Transverse colon (tissue), 4 donors: ENCODE data around the gene NCKIPSD. TPM values are rescaled to one million over a fixed set of nuclear protein-coding genes. Genes with fewer than 3 reads are reported as not detected.

ENCODE experiments used
- DNase-seq: peaks from one replicate; pipeline ENCODE4 v3.0.0-alpha.2; 2019
- H3K27ac ChIP-seq, 4 donors: fragments of 200-600 bp; sonication (generic); 2 replicates each; pipeline ENCODE4 v1.5.1; 2016 to 2018; ENCODE audit warnings: inconsistent platforms in 4 of 4
- H3K27me3 ChIP-seq: fragments of 200-600 bp; sonication (generic); 2 replicates; pipeline ENCODE4 v1.5.1; 2017; ENCODE audit warnings: inconsistent platforms
- H3K36me3 ChIP-seq, 4 donors: fragments of 200-600 bp; sonication (generic); 2 replicates each; pipeline ENCODE4 v1.5.1; 2017 to 2019; ENCODE audit warnings: inconsistent platforms in 4 of 4
- H3K4me1 ChIP-seq, 4 donors: fragments of 200-600 bp; sonication (generic); 2 replicates each; pipeline ENCODE4 v1.5.1; 2017 to 2020; ENCODE audit warnings: inconsistent platforms in 4 of 4
- H3K4me3 ChIP-seq, 4 donors: fragments of 200-600 bp; sonication (generic); 1 replicate in 1 of 4; 2 replicates in 3 of 4; pipeline versions ENCODE4 v1.5.1 to v1.6.1; 2017 to 2019; ENCODE audit warnings: inconsistent platforms in 4 of 4
- H3K9me3 ChIP-seq, 2 donors: fragments of 200-600 bp; sonication (generic); 2 replicates each; pipeline ENCODE4 v1.5.1; 2017 to 2019; ENCODE audit warnings: inconsistent platforms in 2 of 2
- CTCF ChIP-seq, 5 experiments: fragments of 200-600 bp in 3 of 5; fragments of 450-650 bp in 2 of 5; sonication (generic) in 3 of 5; IDR thresholded peaks; 1 replicate in 2 of 5; 2 replicates in 3 of 5; pipeline ENCODE4 v1.5.1; 2016 to 2017; ENCODE audit warnings: antibody characterized with exemption in 5 of 5, inconsistent platforms in 3 of 5, mild to moderate bottlenecking in 2 of 5, moderate library complexity in 1 of 5
- EP300 ChIP-seq: sonication (generic); formaldehyde crosslinking; IDR thresholded peaks from one replicate; pipeline ENCODE4 v1.6.1; 2017; ENCODE audit warnings: antibody characterized with exemption, low read depth
- POLR2A ChIP-seq: fragments of 450-650 bp; IDR thresholded peaks from one replicate; pipeline ENCODE4 v1.6.1; 2016; ENCODE audit warnings: antibody characterized with exemption, mild to moderate bottlenecking, moderate library complexity
- POLR2AphosphoS5 ChIP-seq, 3 donors: sonication (generic); formaldehyde crosslinking; IDR thresholded peaks; one replicate each; pipeline ENCODE4 v1.6.1; 2016; ENCODE audit warnings: antibody characterized with exemption in 3 of 3
- WGBS, 2 donors: methylation state at CpG; one replicate each; pipeline ENCODE4 v1.1.5; 2018; ENCODE audit warnings: low coverage in 1 of 2; 5-methylcytosine and 5-hydroxymethylcytosine counted together
- in situ Hi-C, 4 donors: fragments of 200-750 bp; cut with MboI; loops; one replicate each; pipeline versions ENCODE4 v1.15.0 to v1.15.1; 2017; ENCODE audit warnings: low sequenced_read_pairs in 3 of 4, low pct_ligation_motif_present in 1 of 4, low pct_unique_long_range_greater_than_20kb in 1 of 4
- intact Hi-C: fragments of 100-400 bp; cut with DNase I; formaldehyde crosslinking; loops from one replicate; pipeline ENCODE4 v1.15.1; 2023; ENCODE audit warnings: low total_unique reads
- total RNA-seq, 4 donors: library from RNA; depleted of rRNA; stranded (reverse); fragments of >200 nt; gene quantifications; one replicate each; pipeline ENCODE4 v1.1.0, GENCODE V29; 2016

NCKIPSD gene
- total RNA-seq, 4 donors from 2014 or later = 42.3 to 74.6 (median 49.2) TPM

GRCh38 chr3:48662753-48663488, 22.8 kb downstream of the NCKIPSD start, which contains the start of gene CELSR3:
Gene CELSR3, minus strand, starts transcription at chr3:48662886. Its CDS starts 252 bp downstream, at chr3:48662634.
- no peaks in the 10 kb centered on the region for H3K9me3 ChIP-seq
- DNase-seq = peak; percentile 77
- TF ChIP-seq POLR2AphosphoS5 (IDR thresholded peaks at IDR 0.05) = peak; percentile 6 to 43 (median 35)
- TF ChIP-seq EP300 = no peak
- TF ChIP-seq POLR2A = peak; percentile 24
- no peak for TF ChIP-seq CTCF (IDR thresholded peaks at IDR 0.05)
- in situ Hi-C loops = no loop called here
- H3K36me3 ChIP-seq = no peaks in the 10 kb centered on the region
- intact Hi-C loops = no loop called here
- peaks cover 28% of the 10 kb centered on the region for H3K27me3 ChIP-seq
- 2 to 4% methylated on average over 7 to 45 of the region's 52 CpGs for WGBS, 2 donors
- H3K4me3 ChIP-seq = peak within 1 kb of the TSS; percentile 8 to 52 (median 37)
- peak within 1 kb of the TSS; percentile 69 to 82 (median 77) for H3K27ac ChIP-seq
- peaks cover 6 to 26% (median 18%) of the 10 kb centered on the region in 4 donors for H3K4me1 ChIP-seq

- DNase-seq = no peak
- Histone ChIP-seq H3K9me3 (no peaks in the 10 kb centered on the region), H3K36me3 (no peaks in the 10 kb centered on the region), H3K27me3 (peaks cover 28% of the 10 kb centered on the region), H3K4me1 (peaks cover 6 to 26% (median 18%) of the 10 kb centered on the region in 4 donors), H3K4me3 (peak overlapping the region in 3 of 4 donors; percentile 32 to 52 (median 42)), H3K27ac (no peak overlapping the region)
- intact Hi-C loops (no loop called here), in situ Hi-C loops (no loop called here)
- 13% methylated on average over 15 of the region's 46 CpGs; no CpG with 5 or more reads in 1 of the 2 donors for WGBS, 2 donors
- TF ChIP-seq POLR2A (no peak), EP300 (no peak), CTCF (IDR thresholded peaks at IDR 0.05) (no peak)
Observed at GRCh38 chr3:48662145-48662752, 23.5 kb downstream of the NCKIPSD start.

GRCh38 chr3:48661501-48662144, 24.1 kb downstream of the NCKIPSD start:
- in situ Hi-C loops (no loop called here), intact Hi-C loops (no loop called here)
- DNase-seq = peak; percentile 69
- no peaks in the 10 kb centered on the region for H3K9me3 ChIP-seq
- no peak overlapping the region for H3K27ac ChIP-seq
- WGBS, 2 donors = 13% methylated on average over 38 of the region's 67 CpGs; no CpG with 5 or more reads in 1 of the 2 donors
- H3K36me3 ChIP-seq = no peaks in the 10 kb centered on the region
- no peak for TF ChIP-seq POLR2A
- TF ChIP-seq EP300 = no peak
- TF ChIP-seq POLR2AphosphoS5 (IDR thresholded peaks at IDR 0.05) = no peak
- TF ChIP-seq CTCF (IDR thresholded peaks at IDR 0.05) = no peak
- H3K4me1 ChIP-seq = peaks cover 6 to 28% (median 19%) of the 10 kb centered on the region in 4 donors
- H3K27me3 ChIP-seq = peaks cover 28% of the 10 kb centered on the region
- peak overlapping the region in 2 of 4 donors; percentile 28 to 44 for H3K4me3 ChIP-seq

GRCh38 chr3:48660800-48661400, 24.8 kb downstream of the NCKIPSD start:
- Histone ChIP-seq H3K36me3 (no peaks in the 10 kb centered on the region), H3K9me3 (no peaks in the 10 kb centered on the region), H3K27me3 (peaks cover 28% of the 10 kb centered on the region), H3K4me3 (peak overlapping the region in 1 of 4 donors; percentile 44), H3K27ac (no peak overlapping the region), H3K4me1 (peaks cover 6 to 34% (median 22%) of the 10 kb centered on the region in 4 donors)
- TF ChIP-seq EP300 (no peak), POLR2AphosphoS5 (IDR thresholded peaks at IDR 0.05) (no peak), POLR2A (no peak), CTCF (IDR thresholded peaks at IDR 0.05) (no peak)
- DNase-seq = no peak
- 81 to 93% methylated on average over 22 to 51 of the region's 61 CpGs for WGBS, 2 donors
- in situ Hi-C loops (no loop called here), intact Hi-C loops (no loop called here)
